HEK293T (cell line): ENCODE measurements around the gene RNF225.

Source experiments
- CTBP1 ChIP-seq: fragments of 450-650 bp; IDR thresholded peaks from 2 replicates; pipeline ENCODE4 v1.6.1; 2016; ENCODE audit warnings: borderline replicate concordance
- FOXM1 ChIP-seq: fragments of 450-650 bp; IDR thresholded peaks from 2 replicates; pipeline ENCODE4 v1.6.1; 2017; ENCODE audit warnings: mild to moderate bottlenecking, borderline replicate concordance
- TARDBP ChIP-seq: fragments of 450-650 bp; IDR thresholded peaks from 2 replicates; pipeline ENCODE4 v1.6.1; 2016

DNA sequence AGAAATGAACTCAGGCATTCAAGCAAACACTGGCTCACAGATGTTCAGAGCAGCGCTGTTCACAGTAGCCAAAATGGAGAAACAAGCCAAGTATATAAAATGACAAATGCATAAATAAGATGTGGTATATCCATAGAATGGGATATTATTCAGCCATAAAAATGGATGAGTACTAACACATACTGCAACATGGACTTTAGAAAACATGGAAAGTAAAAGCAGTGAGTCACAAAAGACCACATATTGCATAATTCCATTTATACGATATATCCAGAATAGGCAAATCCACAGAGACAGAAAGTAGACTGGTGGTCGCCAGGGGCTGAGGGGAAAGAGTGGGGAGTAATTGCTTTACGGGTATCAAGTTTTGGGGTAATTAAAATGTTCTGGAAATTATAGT, 21.3 kb upstream of the RNF225 start:
- TF ChIP-seq CTBP1 (no peak), TARDBP (no peak), FOXM1 (no peak)
